HFF-Myc (cell line): ENCODE measurements around the gene CENPF.

Experiments used
- DNase-seq: peaks from one replicate; pipeline ENCODE4 v3.0.0-alpha.2; 2011; ENCODE audit warnings: low read depth; ENCODE audit errors: extremely low read depth
- H3K4me3 ChIP-seq: replicated peaks from 2 replicates; pipeline ENCODE4 v1.5.1; 2011; ENCODE audit warnings: low read depth, mild to moderate bottlenecking, control low read depth, low read length
- CTCF ChIP-seq: IDR thresholded peaks from 2 replicates; pipeline ENCODE4 v1.5.1; 2012; ENCODE audit warnings: mild to moderate bottlenecking, low read depth, low read length, control low read depth; ENCODE audit errors: missing control alignments

CENPF gene

GRCh38 chr1:214634267-214634666 is 31.3 kb downstream of the CENPF start:
- no peak overlapping the region for H3K4me3 ChIP-seq
- no peak for TF ChIP-seq CTCF
- DNase-seq = no peak

GRCh38 chr1:214635086-214635485 is 32.1 kb downstream of the CENPF start:
- no peak for TF ChIP-seq CTCF
- DNase-seq = no peak
- H3K4me3 ChIP-seq = no peak overlapping the region

GRCh38 chr1:214635506-214635905 is 32.5 kb downstream of the CENPF start:
- no peak overlapping the region for H3K4me3 ChIP-seq
- no peak for TF ChIP-seq CTCF
- no peak for DNase-seq

- no peak for DNase-seq
- no peak for TF ChIP-seq CTCF
- H3K4me3 ChIP-seq = no peak overlapping the region
Measured at GRCh38 chr1:214636436-214636835, 33.4 kb downstream of the CENPF start.

- no peak for DNase-seq
- no peak overlapping the region for H3K4me3 ChIP-seq
- no peak for TF ChIP-seq CTCF
Measured at GRCh38 chr1:214637125-214637524, 34.1 kb downstream of the CENPF start.

GRCh38 chr1:214637722-214638458 is 34.9 kb downstream of the CENPF start:
- no peak for DNase-seq
- H3K4me3 ChIP-seq = no peak overlapping the region
- TF ChIP-seq CTCF = peak; percentile 72

GRCh38 chr1:214638459-214638807 is 35.4 kb downstream of the CENPF start:
- H3K4me3 ChIP-seq = no peak overlapping the region
- no peak for DNase-seq
- no peak for TF ChIP-seq CTCF
